ENCODE data around the gene AEN.

AEN gene

GRCh38 chr15:88620995-88621772, at the start of gene AEN:
Gene AEN, plus strand, starts transcription at chr15:88621340. Its CDS starts 4,870 bp downstream, at chr15:88626210.
- peak; percentile 96 for DNase-seq

- DNase-seq: no peak
Observed at GRCh38 chr15:88571852-88572259, 49.3 kb upstream of the AEN start.

- no peak for DNase-seq
Observed at GRCh38 chr15:88574077-88574476, 47.1 kb upstream of the AEN start.

- no peak for DNase-seq
Observed at GRCh38 chr15:88574655-88575054, 46.5 kb upstream of the AEN start.

- no peak for DNase-seq
Observed at GRCh38 chr15:88579322-88579721, 41.8 kb upstream of the AEN start.

GRCh38 chr15:88580532-88580931, 40.6 kb upstream of the AEN start:
- no peak for DNase-seq

GRCh38 chr15:88586401-88587162, 34.6 kb upstream of the AEN start:
- no peak for DNase-seq

- no peak for DNase-seq
Observed at GRCh38 chr15:88590759-88591158, 30.4 kb upstream of the AEN start.

- no peak for DNase-seq
Observed at GRCh38 chr15:88591384-88591783, 29.8 kb upstream of the AEN start.

GRCh38 chr15:88603885-88604284, 17.3 kb upstream of the AEN start:
- no peak for DNase-seq

GRCh38 chr15:88604381-88605188, 16.6 kb upstream of the AEN start:
- no peak for DNase-seq

- DNase-seq: no peak
Observed at GRCh38 chr15:88605189-88606069, 15.7 kb upstream of the AEN start.

- DNase-seq: no peak
Observed at GRCh38 chr15:88606070-88606794, 14.9 kb upstream of the AEN start.

- no peak for DNase-seq
Observed at GRCh38 chr15:88607951-88608350, 13.2 kb upstream of the AEN start.

- no peak for DNase-seq
Observed at GRCh38 chr15:88608607-88609181, 12.4 kb upstream of the AEN start.

GRCh38 chr15:88609344-88610090, 11.6 kb upstream of the AEN start:
- no peak for DNase-seq

- no peak for DNase-seq
Observed at GRCh38 chr15:88610701-88611231, 10.4 kb upstream of the AEN start.

GRCh38 chr15:88612186-88612796, 8.8 kb upstream of the AEN start:
- DNase-seq: no peak

GRCh38 chr15:88613074-88613944, 7.8 kb upstream of the AEN start:
- DNase-seq: no peak
